T-helper 17 cell (primary cell): ENCODE measurements around the gene ACOD1. TPM values are rescaled to one million over a fixed set of nuclear protein-coding genes. Genes with fewer than 3 reads are reported as not detected.

Source experiments
- ATAC-seq: fragments of 150-1000 bp; cut with Tn5 transposase; 2 replicates; pipeline ENCODE4 v1.10.0; 2021; ENCODE audit warnings: mild to moderate bottlenecking, moderate library complexity
- DNase-seq, 3 donors: peaks; one replicate each; pipeline versions ENCODE4 v3.0.0 to v3.0.0-alpha.2; 2020 to 2021
- H3K9me3 ChIP-seq: one replicate; pipeline ENCODE4 v1.7.0; 2013; ENCODE audit warnings: low read length, mild to moderate bottlenecking; ENCODE audit not compliant: control insufficient read depth, poor library complexity, severe bottlenecking
- H3K27ac Mint-ChIP-seq: one replicate; pipeline ENCODE4 v1.8.0; 2022; ENCODE audit warnings: mild to moderate bottlenecking, moderate library complexity, mixed read lengths
- H3K27me3 Mint-ChIP-seq: one replicate; pipeline ENCODE4 v1.8.0; 2022; ENCODE audit warnings: mixed read lengths
- H3K36me3 Mint-ChIP-seq: one replicate; pipeline ENCODE4 v1.8.0; 2022; ENCODE audit warnings: low read depth, mixed read lengths
- H3K4me1 Mint-ChIP-seq: one replicate; pipeline ENCODE4 v1.8.0; 2022; ENCODE audit warnings: mild to moderate bottlenecking, mixed read lengths
- H3K4me3 Mint-ChIP-seq: one replicate; pipeline ENCODE4 v1.8.0; 2022; ENCODE audit warnings: mild to moderate bottlenecking, moderate library complexity, mixed read lengths
- total RNA-seq, 4 donors: library from RNA in 2 of 4; stranded (reverse) in 2 of 4; gene quantifications; one replicate each; pipeline ENCODE4 v1.2.3 and lab custom pipeline; 2022 to 2026

ACOD1 gene
- total RNA-seq, 2 donors from 2014 or later, result not detected

DNA sequence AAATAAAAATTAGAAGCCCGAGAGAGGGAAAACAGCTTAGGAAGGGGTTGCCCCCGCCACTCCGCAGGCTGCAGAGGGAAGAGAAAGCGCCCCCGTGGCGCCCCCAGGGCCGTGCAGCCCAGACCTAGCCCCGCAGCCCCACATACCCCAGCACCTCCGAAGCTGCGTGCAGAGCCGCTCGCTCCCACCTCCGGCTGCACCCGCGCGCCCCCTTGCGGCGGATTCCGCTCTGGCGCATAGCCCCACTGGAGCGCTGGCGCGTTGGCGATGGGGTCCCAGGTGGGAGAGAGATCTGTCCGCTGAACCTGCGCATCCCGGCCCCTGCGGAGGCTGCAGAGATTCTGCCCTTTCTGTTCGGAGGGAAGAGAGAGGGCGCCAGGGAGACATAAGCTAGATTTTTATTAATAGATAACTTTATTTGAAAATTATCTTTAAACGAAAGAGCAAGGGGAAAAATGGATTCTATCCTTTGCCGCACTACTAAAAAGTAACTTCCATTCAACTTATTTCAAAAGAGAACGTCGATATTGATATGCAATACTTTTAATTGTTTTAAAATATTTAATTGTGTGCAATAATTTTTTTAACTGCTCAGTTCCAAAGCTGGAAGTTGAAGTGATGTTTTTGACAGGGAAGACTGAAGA is 31.9 kb downstream of the ACOD1 start:
- Mint-ChIP-seq H3K4me1 (peaks cover 9% of the 10 kb centered on the region), H3K4me3 (peak overlapping the region; percentile 80), H3K27me3 (peaks cover 34% of the 10 kb centered on the region), H3K36me3 (peaks cover 2% of the 10 kb centered on the region), H3K27ac (no peak overlapping the region)
- DNase-seq (peak; percentile 79 to 90 (median 90)), ATAC-seq (peak; percentile 98)
- H3K9me3 ChIP-seq, result no peaks in the 10 kb centered on the region

DNA sequence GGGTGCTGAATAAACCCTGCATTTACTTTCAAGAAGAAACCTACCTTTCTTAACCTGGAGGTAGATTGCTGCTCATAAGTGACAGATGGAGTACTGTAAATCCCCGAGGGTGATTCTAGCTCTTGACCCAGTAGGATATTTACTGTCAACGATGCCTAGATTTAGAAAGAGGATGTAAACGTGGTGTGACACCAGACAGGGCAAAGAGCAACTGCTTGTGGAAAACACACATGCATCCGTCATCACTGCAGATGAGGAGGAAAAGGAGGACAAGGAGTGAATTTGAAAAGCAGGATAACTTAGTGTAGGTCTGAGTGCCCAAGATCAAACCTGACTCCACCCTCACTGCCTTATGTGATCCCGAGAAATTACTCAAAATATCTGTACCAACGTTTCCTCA is 33.8 kb downstream of the ACOD1 start:
- H3K36me3 Mint-ChIP-seq, result no peaks in the 10 kb centered on the region
- peaks cover 8% of the 10 kb centered on the region for H3K4me1 Mint-ChIP-seq
- ATAC-seq (no peak), DNase-seq (no peak)
- H3K27me3 Mint-ChIP-seq, result peaks cover 39% of the 10 kb centered on the region
- H3K4me3 Mint-ChIP-seq, result no peak overlapping the region
- H3K9me3 ChIP-seq, result no peaks in the 10 kb centered on the region
- no peak overlapping the region for H3K27ac Mint-ChIP-seq

GRCh38 chr13:76983676-76984075 is 35.4 kb downstream of the ACOD1 start:
- Mint-ChIP-seq H3K27ac (no peak overlapping the region), H3K4me3 (no peak overlapping the region), H3K27me3 (peaks cover 39% of the 10 kb centered on the region), H3K36me3 (no peaks in the 10 kb centered on the region), H3K4me1 (peaks cover 8% of the 10 kb centered on the region)
- no peak for ATAC-seq
- DNase-seq, result no peak
- no peaks in the 10 kb centered on the region for H3K9me3 ChIP-seq

DNA sequence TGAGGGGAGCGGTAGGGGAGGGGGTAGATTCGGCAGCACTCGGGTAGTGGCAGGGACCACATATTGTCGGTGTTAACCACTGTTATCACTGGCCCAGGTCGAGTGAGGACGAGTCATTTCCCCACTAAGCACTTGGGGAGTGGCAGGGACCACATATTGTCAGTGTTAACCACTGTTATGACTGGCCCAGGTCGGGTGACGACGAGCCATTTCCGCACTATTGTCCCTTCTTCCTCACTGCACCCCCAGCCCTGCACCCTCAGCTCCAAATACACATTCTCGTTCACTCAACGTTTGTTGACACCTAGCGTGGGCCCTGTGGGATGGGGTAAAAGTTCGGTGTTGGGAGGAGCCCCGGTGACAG is 43.1 kb downstream of the ACOD1 start:
- Mint-ChIP-seq H3K4me3 (peak overlapping the region; percentile 96), H3K27me3 (peaks cover 3% of the 10 kb centered on the region), H3K27ac (peak overlapping the region; percentile 98), H3K36me3 (peaks cover 5% of the 10 kb centered on the region), H3K4me1 (peaks cover 35% of the 10 kb centered on the region)
- DNase-seq (peak; percentile 50 to 70 (median 62)), ATAC-seq (peak; percentile 77)
- H3K9me3 ChIP-seq, result no peaks in the 10 kb centered on the region

- H3K9me3 ChIP-seq, result no peaks in the 10 kb centered on the region
- peak within 1 kb of the TSS; percentile 96 for H3K4me3 Mint-ChIP-seq
- ATAC-seq (peak; percentile 83), DNase-seq (peak; percentile 95)
- H3K27me3 Mint-ChIP-seq, result no peaks in the 10 kb centered on the region
- peaks cover 5% of the 10 kb centered on the region for H3K36me3 Mint-ChIP-seq
- peak within 1 kb of the TSS; percentile 98 for H3K27ac Mint-ChIP-seq
- H3K4me1 Mint-ChIP-seq, result peaks cover 38% of the 10 kb centered on the region
Measured at GRCh38 chr13:76991796-76992547, 43.7 kb downstream of the ACOD1 start, which contains the start of gene CLN5. Gene CLN5 (plus strand): TSS chr13:76992081. CDS start chr13:76992099, 18 bp downstream.

DNA sequence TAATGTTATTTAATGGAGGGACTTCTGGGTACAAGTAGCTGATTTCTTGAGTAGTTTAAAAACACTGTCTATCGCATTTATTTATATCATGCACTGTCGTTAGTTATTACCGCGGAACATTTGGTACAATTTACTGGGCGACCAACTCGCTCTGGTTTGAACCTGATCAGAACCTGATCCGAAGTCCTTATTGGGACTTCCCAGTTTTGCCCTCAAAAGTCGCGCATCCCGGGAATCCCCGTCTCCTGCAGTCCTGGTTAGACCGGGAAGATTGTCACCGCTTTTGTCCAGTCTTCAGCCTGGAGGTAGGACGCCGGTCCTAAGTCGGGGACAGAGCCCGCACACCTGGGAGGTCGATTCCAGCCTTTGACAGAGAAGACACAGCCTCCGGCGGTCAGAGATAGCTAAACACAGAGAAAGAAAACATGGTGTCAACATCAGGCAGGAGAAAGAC is 44.3 kb downstream of the ACOD1 start:
- peaks cover 5% of the 10 kb centered on the region for H3K36me3 Mint-ChIP-seq
- ATAC-seq, result no peak
- peaks cover 38% of the 10 kb centered on the region for H3K4me1 Mint-ChIP-seq
- H3K9me3 ChIP-seq, result no peaks in the 10 kb centered on the region
- H3K4me3 Mint-ChIP-seq, result peak overlapping the region; percentile 96
- peak overlapping the region; percentile 98 for H3K27ac Mint-ChIP-seq
- no peaks in the 10 kb centered on the region for H3K27me3 Mint-ChIP-seq
- DNase-seq, result peak in 2 of 3 donors; percentile 11 to 15

DNA sequence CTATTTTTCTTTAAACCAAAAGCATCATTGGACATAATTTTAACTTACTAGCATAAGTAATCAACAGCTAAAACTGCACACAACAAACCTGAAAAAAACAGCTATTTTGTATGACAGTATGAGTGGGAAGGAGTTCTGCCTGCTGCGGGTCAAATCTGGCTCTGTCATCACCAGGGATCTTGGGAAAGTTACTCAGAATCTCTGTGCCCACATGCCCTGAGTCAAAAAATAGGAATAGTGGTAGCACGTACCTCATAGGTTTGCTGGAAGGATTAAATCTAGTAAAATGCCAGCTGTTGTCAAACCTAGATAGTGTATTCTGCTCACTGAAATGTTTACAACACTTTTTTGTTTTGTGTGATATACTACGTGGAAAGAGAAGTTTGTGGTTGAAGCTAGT is 44.7 kb downstream of the ACOD1 start:
- peaks cover 38% of the 10 kb centered on the region for H3K4me1 Mint-ChIP-seq
- H3K4me3 Mint-ChIP-seq, result peak overlapping the region; percentile 96
- no peak for ATAC-seq
- H3K27ac Mint-ChIP-seq, result peak overlapping the region; percentile 98
- H3K27me3 Mint-ChIP-seq, result no peaks in the 10 kb centered on the region
- H3K9me3 ChIP-seq, result no peaks in the 10 kb centered on the region
- peaks cover 5% of the 10 kb centered on the region for H3K36me3 Mint-ChIP-seq
- no peak for DNase-seq

GRCh38 chr13:76993473-76993872 is 45.2 kb downstream of the ACOD1 start:
- ATAC-seq, result no peak
- peaks cover 5% of the 10 kb centered on the region for H3K36me3 Mint-ChIP-seq
- H3K27me3 Mint-ChIP-seq, result no peaks in the 10 kb centered on the region
- no peaks in the 10 kb centered on the region for H3K9me3 ChIP-seq
- H3K27ac Mint-ChIP-seq, result peak overlapping the region; percentile 98
- DNase-seq, result no peak
- H3K4me3 Mint-ChIP-seq, result peak overlapping the region; percentile 96
- H3K4me1 Mint-ChIP-seq, result peaks cover 42% of the 10 kb centered on the region

GRCh38 chr13:76994281-76994680 is 46.0 kb downstream of the ACOD1 start:
- H3K4me1 Mint-ChIP-seq, result peaks cover 50% of the 10 kb centered on the region
- H3K9me3 ChIP-seq, result no peaks in the 10 kb centered on the region
- peak overlapping the region; percentile 61 for H3K4me3 Mint-ChIP-seq
- peaks cover 7% of the 10 kb centered on the region for H3K36me3 Mint-ChIP-seq
- peak overlapping the region; percentile 98 for H3K27ac Mint-ChIP-seq
- ATAC-seq (no peak), DNase-seq (no peak)
- no peaks in the 10 kb centered on the region for H3K27me3 Mint-ChIP-seq

DNA sequence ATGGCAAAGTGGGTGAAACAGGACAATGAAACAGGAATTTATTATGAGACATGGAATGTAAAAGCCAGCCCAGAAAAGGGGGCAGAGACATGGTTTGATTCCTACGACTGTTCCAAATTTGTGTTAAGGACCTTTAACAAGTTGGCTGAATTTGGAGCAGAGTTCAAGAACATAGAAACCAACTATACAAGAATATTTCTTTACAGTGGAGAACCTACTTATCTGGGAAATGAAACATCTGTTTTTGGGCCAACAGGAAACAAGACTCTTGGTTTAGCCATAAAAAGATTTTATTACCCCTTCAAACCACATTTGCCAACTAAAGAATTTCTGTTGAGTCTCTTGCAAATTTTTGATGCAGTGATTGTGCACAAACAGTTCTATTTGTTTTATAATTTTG is 52.2 kb downstream of the ACOD1 start:
- Mint-ChIP-seq H3K4me1 (peaks cover 41% of the 10 kb centered on the region), H3K27ac (peak overlapping the region; percentile 79), H3K36me3 (peaks cover 6% of the 10 kb centered on the region), H3K4me3 (no peak overlapping the region), H3K27me3 (no peaks in the 10 kb centered on the region)
- no peak for ATAC-seq
- no peaks in the 10 kb centered on the region for H3K9me3 ChIP-seq
- DNase-seq, result no peak

DNA sequence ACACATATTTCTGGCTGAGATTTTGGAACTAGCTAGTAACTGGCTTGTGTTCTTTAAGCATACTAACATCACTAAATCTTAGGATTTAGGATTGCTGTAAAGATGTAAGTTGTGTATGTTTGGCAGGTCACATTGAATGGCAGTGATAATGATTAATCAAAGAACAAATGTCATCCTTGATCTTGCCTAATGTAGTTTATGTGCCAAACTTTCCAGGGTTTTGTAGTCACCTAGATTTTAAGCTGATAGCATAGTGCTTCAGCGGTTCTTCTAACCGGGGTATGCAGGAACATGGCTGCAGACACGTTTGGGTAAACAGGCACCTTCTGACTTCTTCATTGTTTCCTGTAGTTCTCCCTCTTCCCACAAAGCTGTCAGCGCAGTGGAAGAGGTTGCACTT is 53.2 kb downstream of the ACOD1 start:
- Mint-ChIP-seq H3K27me3 (no peaks in the 10 kb centered on the region), H3K27ac (peak overlapping the region; percentile 79), H3K4me3 (peak overlapping the region; percentile 19), H3K36me3 (peaks cover 6% of the 10 kb centered on the region), H3K4me1 (peaks cover 37% of the 10 kb centered on the region)
- DNase-seq (no peak), ATAC-seq (peak; percentile 11)
- H3K9me3 ChIP-seq, result no peaks in the 10 kb centered on the region

- peak; percentile 38 for ATAC-seq
- no peaks in the 10 kb centered on the region for H3K27me3 Mint-ChIP-seq
- peaks cover 37% of the 10 kb centered on the region for H3K4me1 Mint-ChIP-seq
- no peaks in the 10 kb centered on the region for H3K9me3 ChIP-seq
- peaks cover 6% of the 10 kb centered on the region for H3K36me3 Mint-ChIP-seq
- no peak for DNase-seq
- H3K27ac Mint-ChIP-seq, result peak overlapping the region; percentile 79
- no peak overlapping the region for H3K4me3 Mint-ChIP-seq
Measured at GRCh38 chr13:77001963-77002587, 53.8 kb downstream of the ACOD1 start.

GRCh38 chr13:77002590-77003190 is 54.4 kb downstream of the ACOD1 start:
- no peaks in the 10 kb centered on the region for H3K9me3 ChIP-seq
- Mint-ChIP-seq H3K27ac (peak overlapping the region; percentile 79), H3K4me3 (no peak overlapping the region), H3K4me1 (peaks cover 39% of the 10 kb centered on the region), H3K27me3 (no peaks in the 10 kb centered on the region), H3K36me3 (peaks cover 6% of the 10 kb centered on the region)
- ATAC-seq, result peak; percentile 30
- DNase-seq, result no peak
